Neuron (in vitro differentiated cells): ENCODE measurements around the gene KMT2B.

Source experiments
- H2AFZ ChIP-seq: one replicate; pipeline ENCODE4 v1.6.1; 2013; ENCODE audit warnings: low read depth, mild to moderate bottlenecking, inconsistent platforms, low read length, moderate library complexity
- H3K27me3 ChIP-seq: one replicate; pipeline ENCODE4 v1.6.1; 2013; ENCODE audit warnings: low read length; ENCODE audit not compliant: insufficient read depth
- H3K36me3 ChIP-seq: one replicate; pipeline ENCODE4 v1.6.1; 2013; ENCODE audit warnings: low read length; ENCODE audit not compliant: insufficient read depth
- H3K4me1 ChIP-seq: one replicate; pipeline ENCODE4 v1.6.1; 2013; ENCODE audit warnings: low read length; ENCODE audit not compliant: insufficient read depth
- H3K4me3 ChIP-seq: 2 replicates; pipeline ENCODE4 v1.5.1; 2013; ENCODE audit warnings: mild to moderate bottlenecking, low read length, moderate library complexity
- H3K9me3 ChIP-seq: one replicate; pipeline ENCODE4 v1.6.1; 2013; ENCODE audit warnings: low read length

KMT2B gene

DNA sequence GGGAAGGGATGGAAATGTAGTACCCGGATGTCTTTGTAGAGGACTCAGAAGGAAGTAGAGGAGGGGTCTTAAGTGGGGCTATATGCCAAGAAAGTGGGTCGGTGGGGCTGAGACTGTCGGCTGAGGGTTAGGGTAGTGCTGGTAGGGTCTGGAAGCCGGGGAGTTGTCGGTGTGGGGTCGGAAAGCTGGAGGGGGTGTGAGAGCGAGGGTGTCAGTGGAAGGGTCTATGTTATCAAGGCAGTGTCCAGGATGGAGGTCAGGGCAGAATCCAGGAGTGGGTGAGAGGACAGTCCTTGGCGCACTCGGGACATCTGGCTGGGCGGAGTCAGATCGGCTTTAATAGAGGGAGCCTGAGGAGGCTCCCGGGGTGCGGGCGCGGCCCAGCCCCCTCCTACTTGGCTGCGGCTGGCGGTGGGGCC is 37.3 kb downstream of the KMT2B start:
- H3K27me3 ChIP-seq = no peaks in the 10 kb centered on the region
- peaks cover 32% of the 10 kb centered on the region for H3K36me3 ChIP-seq
- H3K9me3 ChIP-seq = no peaks in the 10 kb centered on the region
- H3K4me3 ChIP-seq = no peak overlapping the region
- no peak overlapping the region for H2AFZ ChIP-seq
- peaks cover 11% of the 10 kb centered on the region for H3K4me1 ChIP-seq

DNA sequence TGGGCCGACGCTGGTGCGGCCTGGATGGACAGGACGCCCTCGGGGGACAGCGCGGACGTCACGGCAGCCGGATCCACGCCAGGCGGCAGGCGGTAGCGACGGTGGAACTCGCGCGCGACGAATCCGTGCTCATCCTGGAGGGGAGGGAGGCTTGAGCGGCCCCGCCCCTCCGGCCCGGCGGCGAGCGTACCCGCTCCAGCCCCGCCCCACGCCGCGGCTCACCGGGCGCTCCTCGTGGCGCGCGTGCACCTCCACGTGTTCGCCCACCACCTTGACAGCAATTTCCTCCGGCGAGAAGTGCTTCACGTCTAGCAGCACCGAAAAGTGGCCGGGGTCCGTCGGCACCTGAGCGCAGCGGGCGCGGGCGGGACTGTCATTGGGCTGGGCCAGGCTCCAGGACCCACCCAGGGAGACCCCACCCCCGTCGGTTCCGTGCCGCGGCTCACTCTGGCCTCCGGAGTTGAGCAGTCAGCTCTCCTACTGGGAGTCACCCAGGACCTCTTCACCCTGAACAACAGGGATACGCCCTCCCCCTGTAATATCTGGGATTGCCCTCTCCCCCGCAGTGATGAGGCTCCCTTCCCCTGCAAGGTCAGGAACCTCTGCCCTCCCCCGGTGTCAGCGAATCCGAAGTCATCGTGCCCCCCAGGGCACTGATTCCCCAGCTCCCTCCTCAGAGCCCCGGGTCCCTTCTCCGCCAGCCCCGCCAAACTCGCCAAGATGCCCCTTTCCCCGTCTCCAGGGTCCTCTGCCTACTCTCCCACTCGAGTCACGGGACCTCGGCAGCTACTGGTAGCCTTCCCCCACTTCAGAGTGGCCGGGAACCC is 38.0 kb downstream of the KMT2B start:
- Histone ChIP-seq H3K4me1 (peaks cover 11% of the 10 kb centered on the region), H3K36me3 (peaks cover 34% of the 10 kb centered on the region), H3K4me3 (no peak overlapping the region), H3K27me3 (no peaks in the 10 kb centered on the region), H2AFZ (no peak overlapping the region), H3K9me3 (no peaks in the 10 kb centered on the region)

DNA sequence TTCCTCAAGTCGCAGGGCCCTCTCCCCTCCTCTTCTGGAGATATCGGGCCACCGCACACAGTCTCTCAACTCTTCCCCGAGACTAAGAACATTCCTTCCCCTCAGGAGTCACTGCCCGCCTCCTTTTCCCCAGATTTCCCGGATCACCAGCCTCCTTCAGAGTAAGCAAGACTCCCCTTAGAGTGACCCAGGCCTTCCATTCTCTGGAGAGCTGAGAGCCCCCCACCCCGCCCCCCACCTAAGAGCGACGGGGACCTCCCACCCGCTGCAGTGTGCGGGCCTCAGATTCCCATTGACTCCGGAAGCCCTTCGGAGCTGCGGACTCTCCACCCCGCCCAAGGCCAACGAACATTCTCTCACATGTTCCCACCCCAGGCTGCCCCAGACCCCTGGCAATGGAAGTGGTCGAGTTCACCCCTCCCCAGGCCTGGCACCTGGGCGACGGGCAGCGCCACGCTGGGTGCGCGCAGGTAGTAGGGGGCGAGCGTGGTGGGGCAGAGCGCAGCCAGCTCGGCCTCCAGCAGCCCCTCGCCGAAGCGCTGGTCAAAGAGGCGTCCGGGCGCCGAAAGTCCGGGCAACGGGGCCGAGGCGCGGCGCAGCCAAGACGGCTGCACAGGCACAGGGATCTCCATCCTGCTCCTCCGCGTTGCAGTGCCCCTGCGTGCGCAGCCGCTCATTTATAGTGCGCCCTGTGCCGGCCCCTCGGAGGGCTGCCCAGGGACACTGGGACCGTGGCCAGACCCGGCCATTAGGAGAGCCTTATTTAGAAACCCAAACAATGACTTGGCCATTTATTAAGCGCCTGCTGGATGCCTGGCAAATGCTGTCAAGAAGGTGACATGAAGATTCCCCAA is 38.8 kb downstream of the KMT2B start, which contains the start of gene HSPB6:
Gene HSPB6 (minus strand): TSS at position 653 of the 854 bp plus-strand sequence. CDS start 21 bp downstream, at position 632.
- Histone ChIP-seq H3K9me3 (no peaks in the 10 kb centered on the region), H2AFZ (no peak within 1 kb of the TSS), H3K27me3 (no peaks in the 10 kb centered on the region), H3K36me3 (peaks cover 38% of the 10 kb centered on the region), H3K4me1 (peaks cover 11% of the 10 kb centered on the region), H3K4me3 (peak within 1 kb of the TSS; percentile 95)

DNA sequence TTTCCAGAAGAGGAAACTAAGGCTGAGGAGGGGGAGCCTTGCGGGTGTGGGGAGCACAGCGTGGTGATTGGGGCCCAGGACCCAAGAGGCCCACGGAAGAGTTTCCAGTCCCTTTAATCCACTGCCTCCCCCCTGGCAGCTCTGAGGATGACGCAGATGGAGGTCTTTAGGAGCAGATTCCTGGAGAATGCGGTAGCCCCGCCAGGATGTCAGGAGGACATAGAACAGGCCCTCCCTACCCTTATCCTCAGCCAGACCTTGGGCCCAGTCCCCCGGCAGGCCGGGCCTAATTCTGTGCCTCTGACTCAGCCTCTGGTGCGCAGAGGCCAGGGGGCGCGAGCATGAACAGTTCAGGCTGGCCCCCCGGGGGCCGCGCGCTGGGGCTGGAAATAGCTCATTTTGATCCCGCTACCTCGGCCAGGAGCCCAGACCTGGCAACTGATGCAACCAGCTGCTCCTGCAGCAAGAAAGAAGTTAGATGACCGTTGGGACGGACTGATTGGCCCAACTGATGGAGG is 39.5 kb downstream of the KMT2B start:
- Histone ChIP-seq H3K9me3 (no peaks in the 10 kb centered on the region), H3K4me3 (peak overlapping the region; percentile 95), H3K36me3 (peaks cover 40% of the 10 kb centered on the region), H3K27me3 (no peaks in the 10 kb centered on the region), H3K4me1 (peaks cover 11% of the 10 kb centered on the region), H2AFZ (no peak overlapping the region)

DNA sequence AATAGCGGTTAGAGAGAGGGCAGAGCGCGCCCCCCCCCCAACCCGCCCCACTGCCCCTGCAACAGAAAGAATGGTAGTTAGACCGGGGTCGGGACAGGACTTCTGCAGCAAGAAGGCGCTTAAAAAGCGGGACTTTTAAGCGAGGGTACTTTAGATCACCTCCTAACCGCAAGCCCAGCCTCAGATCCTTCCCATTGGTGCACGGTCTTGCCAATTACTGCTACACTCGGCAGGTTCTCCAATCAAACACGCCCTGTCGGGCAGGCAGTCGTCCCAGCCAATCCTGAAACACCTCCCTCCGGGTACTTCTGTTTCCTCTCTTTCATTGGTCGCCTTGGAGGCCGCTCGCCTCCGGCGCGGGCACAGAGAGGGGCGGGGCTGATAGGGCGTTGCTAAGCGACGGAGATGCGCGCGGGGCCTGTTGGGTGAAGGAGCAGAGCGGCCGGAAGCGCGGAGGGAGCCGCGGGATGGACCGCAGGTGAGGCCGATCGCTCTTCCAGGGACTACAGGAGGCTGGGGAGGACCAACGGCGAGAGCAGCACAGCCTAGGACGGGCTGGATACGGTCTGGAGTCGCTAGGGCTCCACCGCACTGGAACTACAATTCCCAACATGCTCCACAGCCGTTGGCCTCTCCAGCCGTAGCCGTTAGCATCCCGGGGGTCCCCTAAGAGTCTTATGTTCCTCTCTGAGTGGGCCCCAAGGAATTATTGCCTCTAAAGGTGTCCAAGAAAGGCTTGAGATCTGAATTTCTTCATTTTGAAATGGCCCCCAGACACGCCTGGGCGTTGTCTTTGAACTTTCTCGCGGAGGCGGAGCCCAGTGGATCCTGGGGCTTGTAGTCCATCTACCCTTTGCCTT is 40.2 kb downstream of the KMT2B start, which contains the start of gene PROSER3:
Gene PROSER3 (plus strand): TSS at position 428 of the 860 bp plus-strand sequence. CDS start 40 bp downstream, at position 468.
- H2AFZ ChIP-seq = peak within 1 kb of the TSS; percentile 87
- peaks cover 34% of the 10 kb centered on the region for H3K36me3 ChIP-seq
- H3K4me3 ChIP-seq = peak within 1 kb of the TSS; percentile 95
- H3K27me3 ChIP-seq = no peaks in the 10 kb centered on the region
- peaks cover 11% of the 10 kb centered on the region for H3K4me1 ChIP-seq
- no peaks in the 10 kb centered on the region for H3K9me3 ChIP-seq

DNA sequence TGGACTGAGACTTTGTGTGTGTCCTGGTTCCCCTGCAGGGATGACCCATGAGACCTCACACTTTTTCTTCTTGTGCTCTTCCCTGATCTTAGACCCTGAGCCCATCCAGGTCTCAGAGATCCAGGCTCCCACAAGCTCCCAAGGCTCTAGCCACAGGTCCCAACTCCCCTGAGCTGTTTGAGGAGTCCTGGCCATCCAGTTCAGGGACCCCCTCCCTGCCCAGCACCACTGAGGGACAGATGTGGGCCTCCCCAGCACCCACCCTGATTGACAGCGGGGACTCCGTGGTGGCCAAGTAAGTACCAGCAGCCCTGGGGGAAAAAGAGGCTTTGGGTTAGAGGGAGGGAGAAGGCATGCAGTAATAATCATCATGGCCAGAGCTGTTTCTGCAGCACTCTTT is 41.9 kb downstream of the KMT2B start:
- Histone ChIP-seq H3K4me1 (peaks cover 11% of the 10 kb centered on the region), H2AFZ (no peak overlapping the region), H3K9me3 (no peaks in the 10 kb centered on the region), H3K36me3 (peaks cover 27% of the 10 kb centered on the region), H3K27me3 (no peaks in the 10 kb centered on the region), H3K4me3 (no peak overlapping the region)

DNA sequence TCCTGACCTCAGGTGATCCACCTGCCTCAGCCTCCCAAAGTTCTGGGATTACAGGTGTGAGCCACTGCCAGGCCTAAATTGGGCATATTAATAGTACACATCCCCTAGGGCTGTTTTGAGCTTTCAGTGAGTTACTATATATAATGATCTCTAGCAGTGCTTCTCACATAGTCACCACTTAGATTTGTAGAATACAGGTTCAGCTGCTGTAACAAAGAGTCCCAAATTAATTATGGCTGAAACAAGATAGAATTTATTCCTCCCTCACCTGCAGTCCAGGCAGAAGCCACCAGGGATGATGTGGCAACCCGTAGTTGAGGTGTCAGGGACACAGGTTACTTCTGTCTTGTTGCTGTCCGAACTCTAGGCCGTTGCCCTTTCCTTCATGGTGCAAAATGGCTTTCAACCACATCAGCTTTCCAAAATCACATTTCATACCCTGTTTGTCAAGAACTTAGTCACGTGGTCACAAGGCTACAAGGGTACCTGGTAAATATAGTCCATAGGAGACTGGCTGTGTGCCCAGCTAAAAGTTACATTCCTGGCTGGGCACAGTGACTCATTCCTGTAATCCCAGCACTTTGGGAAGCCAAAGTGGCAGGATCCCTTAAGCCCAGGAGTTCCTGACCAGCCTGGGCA is 43.0 kb downstream of the KMT2B start:
- Histone ChIP-seq H2AFZ (no peak overlapping the region), H3K9me3 (no peaks in the 10 kb centered on the region), H3K27me3 (no peaks in the 10 kb centered on the region), H3K4me1 (peaks cover 11% of the 10 kb centered on the region), H3K4me3 (no peak overlapping the region), H3K36me3 (peaks cover 36% of the 10 kb centered on the region)

- Histone ChIP-seq H3K4me1 (no peaks in the 10 kb centered on the region), H3K4me3 (no peak overlapping the region), H3K36me3 (peaks cover 58% of the 10 kb centered on the region), H2AFZ (no peak overlapping the region), H3K9me3 (no peaks in the 10 kb centered on the region), H3K27me3 (no peaks in the 10 kb centered on the region)
Measured at GRCh38 chr19:35764432-35765315, 46.9 kb downstream of the KMT2B start.

- no peaks in the 10 kb centered on the region for H3K4me1 ChIP-seq
- no peak overlapping the region for H2AFZ ChIP-seq
- no peak overlapping the region for H3K4me3 ChIP-seq
- no peaks in the 10 kb centered on the region for H3K9me3 ChIP-seq
- H3K27me3 ChIP-seq = no peaks in the 10 kb centered on the region
- peaks cover 48% of the 10 kb centered on the region for H3K36me3 ChIP-seq
Measured at GRCh38 chr19:35766571-35767104, 48.8 kb downstream of the KMT2B start.

DNA sequence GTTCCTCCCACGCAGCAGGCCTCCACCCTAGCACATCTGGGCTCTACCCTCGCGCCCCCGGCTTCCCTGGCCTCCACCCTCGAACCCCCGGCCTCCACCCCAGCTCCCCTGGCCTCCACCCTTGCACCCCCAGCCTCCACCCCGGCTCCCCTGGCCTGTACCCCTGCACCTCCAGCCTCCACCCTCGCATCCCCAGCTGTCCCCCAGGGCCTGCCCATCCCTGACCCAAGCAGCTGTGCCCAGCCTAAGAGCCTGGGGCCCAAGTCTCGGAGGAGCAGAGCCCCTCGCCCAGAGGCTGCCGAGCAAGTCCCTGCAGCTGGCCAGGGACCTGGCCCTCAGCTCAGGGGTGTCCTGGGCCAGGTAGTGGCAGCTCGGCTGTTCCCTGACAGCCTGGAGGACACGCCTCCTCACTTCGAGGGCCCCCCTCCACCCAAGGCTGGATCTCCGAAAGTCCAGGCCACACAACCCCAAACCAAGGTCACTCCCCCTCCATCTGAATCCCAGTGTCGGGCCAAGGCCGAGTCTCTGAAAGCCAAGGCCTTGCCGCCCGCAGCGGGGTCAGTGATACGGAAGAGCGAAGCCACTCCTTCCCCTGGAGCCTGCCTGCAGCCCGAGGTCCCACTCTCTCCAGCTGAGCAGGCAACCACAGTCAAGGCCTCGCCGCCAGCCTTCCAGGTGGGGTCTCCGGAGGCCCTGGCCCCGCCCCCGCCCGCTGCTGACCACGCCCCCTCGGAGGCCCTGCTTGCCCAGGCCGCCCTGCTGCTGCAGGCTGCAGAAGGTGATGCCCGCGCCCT is 49.7 kb downstream of the KMT2B start:
- H3K36me3 ChIP-seq = peaks cover 41% of the 10 kb centered on the region
- no peak overlapping the region for H3K4me3 ChIP-seq
- H2AFZ ChIP-seq = no peak overlapping the region
- H3K9me3 ChIP-seq = no peaks in the 10 kb centered on the region
- no peaks in the 10 kb centered on the region for H3K27me3 ChIP-seq
- no peaks in the 10 kb centered on the region for H3K4me1 ChIP-seq

DNA sequence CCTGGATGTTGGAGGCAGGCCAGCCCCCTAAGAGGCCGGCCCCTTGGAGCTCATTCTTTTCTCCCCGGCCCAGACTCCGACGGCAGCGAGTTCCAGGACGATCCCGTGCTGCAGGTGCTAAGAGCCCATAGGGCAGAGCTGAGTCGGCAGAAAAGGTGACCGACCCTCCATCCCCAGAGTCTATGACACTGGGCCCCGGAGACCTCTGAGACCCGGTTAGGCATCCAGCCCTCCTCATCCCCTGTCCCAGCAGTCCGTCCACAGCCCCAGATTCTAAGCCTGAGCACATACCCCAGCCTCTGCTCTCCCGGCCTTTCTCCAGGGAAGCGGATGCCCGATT is 50.2 kb downstream of the KMT2B start:
- Histone ChIP-seq H3K4me3 (no peak overlapping the region), H3K36me3 (peaks cover 41% of the 10 kb centered on the region)

More for the DNA sequence above, 50.2 kb downstream of the KMT2B start:
- H2AFZ ChIP-seq = no peak overlapping the region
- H3K9me3 ChIP-seq = no peaks in the 10 kb centered on the region
- H3K4me1 ChIP-seq = no peaks in the 10 kb centered on the region
- H3K27me3 ChIP-seq = no peaks in the 10 kb centered on the region
